ENCODE results near the gene CASD1.

CASD1 gene

DNA sequence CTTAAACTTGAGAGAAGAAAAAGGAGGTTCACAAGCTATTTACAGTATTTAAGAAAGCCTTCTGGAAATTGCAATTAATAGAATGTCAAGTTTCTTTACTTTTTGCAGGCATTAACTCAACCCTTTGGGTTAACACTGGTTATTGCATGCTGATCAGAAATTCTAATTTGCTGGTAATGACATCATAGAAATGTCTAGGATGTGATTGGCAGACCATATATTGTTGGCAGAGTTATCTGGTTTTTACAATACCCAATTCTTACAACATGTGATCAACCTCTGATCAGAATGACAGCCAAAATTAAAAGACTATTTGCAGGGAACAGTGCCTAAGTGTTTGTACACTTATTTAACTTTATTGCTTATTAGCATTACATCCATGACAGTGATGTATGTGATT is 1.6 kb upstream of the CASD1 start:
- Histone ChIP-seq H3K18ac (ENCODE audit: low read length) (no peak overlapping the region), H4K12ac (ENCODE audit: low read depth, low read length) (no peak overlapping the region), H3K4me1 (ENCODE audit: control insufficient read depth in 1 of 2, insufficient read depth in 2 of 2, low read length in 2 of 2) (peaks cover 1 to 3% of the 10 kb centered on the region in 2 experiments), H3K4me3 (ENCODE audit: low read depth, low read length) (no peak overlapping the region), H4K91ac (ENCODE audit: low read depth, low read length) (no peak overlapping the region), H3K27me3 (ENCODE audit: insufficient read depth, low read length) (no peaks in the 10 kb centered on the region), H3K36me3 (ENCODE audit: control insufficient read depth in 1 of 2, insufficient read depth in 2 of 2, low read length in 2 of 2) (no peaks in the 10 kb centered on the region), H4K8ac (ENCODE audit: low read depth, low read length) (no peak overlapping the region), H2AFZ (ENCODE audit: insufficient read depth, low read length, poor library complexity) (no peak overlapping the region), H2BK12ac (ENCODE audit: low read length) (no peak overlapping the region), H3K4ac (ENCODE audit: low read depth, low read length) (no peak overlapping the region), H3K79me1 (ENCODE audit: low read length) (peaks cover 16% of the 10 kb centered on the region), H3K14ac (ENCODE audit: low read length) (no peak overlapping the region), H3K9me3 (ENCODE audit: insufficient read depth, low read depth, low read length) (no peaks in the 10 kb centered on the region), H2BK5ac (ENCODE audit: low read depth, low read length, poor library complexity) (no peak overlapping the region), H2AK5ac (ENCODE audit: low read length) (no peak overlapping the region), H3K9ac (ENCODE audit: low read length) (no peak overlapping the region), H2BK120ac (ENCODE audit: insufficient read depth, low read length, poor library complexity) (no peak overlapping the region), H3K23ac (ENCODE audit: low read length) (no peak overlapping the region), H3K79me2 (ENCODE audit: control insufficient read depth, insufficient read depth, low read length, poor library complexity) (peaks cover 14% of the 10 kb centered on the region), H3K4me2 (ENCODE audit: low read length) (no peak overlapping the region), H3K27ac (ENCODE audit: low read depth, low read length) (no peak overlapping the region)
- no peak for DNase-seq

DNA sequence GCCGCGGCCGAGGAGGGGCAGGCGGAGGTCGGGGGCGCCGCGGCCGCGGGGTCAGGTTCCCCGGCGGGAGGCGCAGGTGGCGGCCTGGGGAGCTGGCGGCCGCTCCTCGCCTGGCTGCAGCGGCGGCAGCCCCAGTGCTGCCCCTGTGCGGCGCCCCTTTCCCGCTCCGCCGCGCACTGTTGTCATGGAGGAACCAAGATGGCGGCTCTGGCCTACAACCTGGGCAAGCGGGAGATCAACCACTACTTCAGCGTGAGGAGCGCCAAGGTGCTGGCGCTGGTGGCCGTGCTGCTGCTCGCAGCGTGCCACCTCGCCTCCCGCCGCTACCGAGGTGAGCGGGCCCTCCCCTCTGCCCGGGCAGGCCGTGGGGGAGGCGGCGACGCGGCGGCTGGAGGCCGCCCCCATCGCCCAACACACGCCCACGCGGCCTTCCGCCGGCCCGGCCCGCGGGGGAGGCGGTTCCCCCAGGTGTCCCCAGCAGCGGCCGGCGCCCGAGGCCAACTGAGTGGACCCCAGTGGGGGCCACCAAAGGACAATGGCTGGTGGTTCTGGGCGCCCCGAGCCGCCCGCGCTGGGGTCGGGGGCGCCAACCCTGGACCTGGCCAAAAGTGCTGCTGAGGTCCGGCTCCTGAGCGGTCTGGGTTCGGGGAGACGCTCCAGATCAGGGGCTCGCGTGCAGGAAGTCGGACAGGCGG is 425 bp downstream of the CASD1 start:
- peak overlapping the region; percentile 100 for H3K18ac ChIP-seq (ENCODE audit: low read length)
- WGBS (ENCODE audit: extremely low coverage, insufficient coverage, insufficient read length) = no CpG with 5 or more reads among the region's 75 CpGs
- no peaks in the 10 kb centered on the region for H3K36me3 ChIP-seq (ENCODE audit: control insufficient read depth in 1 of 2, insufficient read depth in 2 of 2, low read length in 2 of 2)

DNA sequence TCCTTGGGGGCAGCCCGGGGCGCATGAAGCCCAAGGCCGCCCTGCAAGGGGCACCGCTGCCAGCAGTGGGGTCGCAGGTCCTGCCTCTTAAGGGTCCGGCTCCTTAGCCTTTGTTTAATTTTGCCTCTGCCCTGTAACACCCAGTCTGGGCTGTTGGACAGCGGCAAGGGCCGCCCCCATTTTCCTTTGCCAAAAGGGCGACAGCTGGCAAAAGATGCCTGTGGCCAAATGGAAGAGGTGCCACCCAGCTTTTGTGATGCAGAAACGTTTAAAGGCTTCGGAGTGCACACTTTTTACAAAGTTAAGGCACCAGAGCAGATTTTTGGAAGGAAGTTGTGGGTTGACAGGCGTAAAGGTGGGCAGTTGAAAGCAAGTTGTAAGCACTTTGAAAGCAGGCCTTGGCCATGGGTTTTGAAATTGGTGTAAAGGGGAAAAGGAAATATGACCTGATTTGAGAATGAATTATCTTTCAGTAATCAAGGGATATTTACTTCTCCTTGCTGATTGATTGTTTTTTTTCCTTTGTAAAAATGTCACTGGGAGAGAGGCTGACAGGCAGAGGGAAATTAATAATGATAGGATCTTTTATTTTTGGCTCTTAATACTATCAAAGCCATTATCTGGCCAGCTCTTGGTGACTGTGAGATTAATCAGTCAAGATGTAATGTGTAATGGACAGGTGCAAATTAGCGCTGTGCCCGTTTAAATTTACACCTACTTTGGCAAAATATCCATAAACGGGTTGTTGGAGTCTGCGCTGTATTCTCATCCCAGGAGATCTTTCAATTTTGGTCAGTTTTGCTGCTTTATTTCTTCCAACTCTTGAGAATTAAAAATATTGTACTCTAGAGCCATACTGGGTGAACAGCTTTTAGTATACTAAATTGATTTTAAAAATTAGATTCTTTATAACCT is 1.2 kb downstream of the CASD1 start:
- peak overlapping the region; percentile 100 for H3K4me3 ChIP-seq (ENCODE audit: low read depth, low read length)
- H3K14ac ChIP-seq (ENCODE audit: low read length) = peak overlapping the region; percentile 100
- no peak overlapping the region for H3K23ac ChIP-seq (ENCODE audit: low read length)
- peak overlapping the region; percentile 95 for H3K27ac ChIP-seq (ENCODE audit: low read depth, low read length)
- H4K12ac ChIP-seq (ENCODE audit: low read depth, low read length) = peak overlapping the region; percentile 99
- peak overlapping the region; percentile 99 for H3K9ac ChIP-seq (ENCODE audit: low read length)
- H3K18ac ChIP-seq (ENCODE audit: low read length) = peak overlapping the region; percentile 100
- H2AK5ac ChIP-seq (ENCODE audit: low read length) = peak overlapping the region; percentile 87
- peaks cover 14% of the 10 kb centered on the region for H3K79me2 ChIP-seq (ENCODE audit: control insufficient read depth, insufficient read depth, low read length, poor library complexity)
- peak overlapping the region; percentile 99 for H2AFZ ChIP-seq (ENCODE audit: insufficient read depth, low read length, poor library complexity)
- H4K8ac ChIP-seq (ENCODE audit: low read depth, low read length) = peak overlapping the region; percentile 100
- H2BK12ac ChIP-seq (ENCODE audit: low read length) = peak overlapping the region; percentile 93
- H2BK5ac ChIP-seq (ENCODE audit: low read depth, low read length, poor library complexity) = peak overlapping the region; percentile 98
- peak in 1 of 2 donors; percentile 29 for DNase-seq
- H2BK120ac ChIP-seq (ENCODE audit: insufficient read depth, low read length, poor library complexity) = peak overlapping the region; percentile 99
- WGBS (ENCODE audit: extremely low coverage, insufficient coverage, insufficient read length) = no CpG with 5 or more reads among the region's 16 CpGs
- H3K27me3 ChIP-seq (ENCODE audit: insufficient read depth, low read length) = no peaks in the 10 kb centered on the region
- peak overlapping the region; percentile 86 for H3K4me2 ChIP-seq (ENCODE audit: low read length)
- peak overlapping the region; percentile 98 for H4K91ac ChIP-seq (ENCODE audit: low read depth, low read length)
- H3K9me3 ChIP-seq (ENCODE audit: insufficient read depth, low read depth, low read length) = no peaks in the 10 kb centered on the region
- no peaks in the 10 kb centered on the region for H3K36me3 ChIP-seq (ENCODE audit: control insufficient read depth in 1 of 2, insufficient read depth in 2 of 2, low read length in 2 of 2)
- peaks cover 16% of the 10 kb centered on the region for H3K79me1 ChIP-seq (ENCODE audit: low read length)
- peak overlapping the region; percentile 99 for H3K4ac ChIP-seq (ENCODE audit: low read depth, low read length)
- peaks cover 1 to 3% of the 10 kb centered on the region in 2 experiments for H3K4me1 ChIP-seq (ENCODE audit: control insufficient read depth in 1 of 2, insufficient read depth in 2 of 2, low read length in 2 of 2)

More for the DNA sequence above, 425 bp downstream of the CASD1 start:
- peak; percentile 51 to 74 for DNase-seq
- Histone ChIP-seq H3K4me2 (ENCODE audit: low read length) (peak overlapping the region; percentile 86), H4K12ac (ENCODE audit: low read depth, low read length) (peak overlapping the region; percentile 99), H3K9me3 (ENCODE audit: insufficient read depth, low read depth, low read length) (no peaks in the 10 kb centered on the region), H3K4me1 (ENCODE audit: control insufficient read depth in 1 of 2, insufficient read depth in 2 of 2, low read length in 2 of 2) (peaks cover 1 to 3% of the 10 kb centered on the region in 2 experiments), H3K27ac (ENCODE audit: low read depth, low read length) (peak overlapping the region; percentile 95), H2BK120ac (ENCODE audit: insufficient read depth, low read length, poor library complexity) (peak overlapping the region; percentile 99), H4K8ac (ENCODE audit: low read depth, low read length) (peak overlapping the region; percentile 100), H3K79me1 (ENCODE audit: low read length) (peaks cover 16% of the 10 kb centered on the region), H3K27me3 (ENCODE audit: insufficient read depth, low read length) (no peaks in the 10 kb centered on the region), H2BK12ac (ENCODE audit: low read length) (peak overlapping the region; percentile 93), H3K23ac (ENCODE audit: low read length) (no peak overlapping the region), H2AFZ (ENCODE audit: insufficient read depth, low read length, poor library complexity) (peak overlapping the region; percentile 99), H3K14ac (ENCODE audit: low read length) (peak overlapping the region; percentile 100), H3K9ac (ENCODE audit: low read length) (peak overlapping the region; percentile 99), H3K4me3 (ENCODE audit: low read depth, low read length) (peak overlapping the region; percentile 100), H2BK5ac (ENCODE audit: low read depth, low read length, poor library complexity) (peak overlapping the region; percentile 98), H3K79me2 (ENCODE audit: control insufficient read depth, insufficient read depth, low read length, poor library complexity) (peaks cover 14% of the 10 kb centered on the region), H3K4ac (ENCODE audit: low read depth, low read length) (peak overlapping the region; percentile 99), H4K91ac (ENCODE audit: low read depth, low read length) (peak overlapping the region; percentile 98), H2AK5ac (ENCODE audit: low read length) (peak overlapping the region; percentile 93)

DNA sequence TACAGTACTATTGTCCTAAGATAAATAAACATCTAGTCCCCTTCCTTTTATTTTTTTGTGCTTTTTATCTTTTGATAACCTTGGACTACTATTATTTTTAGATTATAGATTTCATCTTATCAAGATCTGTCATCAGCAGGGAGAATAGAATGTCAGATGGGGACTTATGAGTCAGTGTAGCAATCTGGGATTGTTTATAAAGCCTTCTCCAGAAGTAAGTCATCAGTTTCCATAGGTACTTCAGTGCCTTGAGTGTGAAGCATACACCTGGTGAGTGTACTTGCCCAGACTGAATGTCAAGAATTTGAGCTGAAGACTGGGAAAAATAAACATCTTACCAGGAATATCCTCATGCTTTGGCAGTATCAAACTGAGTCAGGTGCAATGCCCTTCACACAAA is 2.1 kb downstream of the CASD1 start:
- Histone ChIP-seq H2AFZ (ENCODE audit: insufficient read depth, low read length, poor library complexity) (no peak overlapping the region), H4K8ac (ENCODE audit: low read depth, low read length) (no peak overlapping the region), H3K9me3 (ENCODE audit: insufficient read depth, low read depth, low read length) (no peaks in the 10 kb centered on the region), H2BK120ac (ENCODE audit: insufficient read depth, low read length, poor library complexity) (no peak overlapping the region), H3K18ac (ENCODE audit: low read length) (no peak overlapping the region), H4K91ac (ENCODE audit: low read depth, low read length) (no peak overlapping the region), H2BK12ac (ENCODE audit: low read length) (no peak overlapping the region), H3K27me3 (ENCODE audit: insufficient read depth, low read length) (no peaks in the 10 kb centered on the region), H3K23ac (ENCODE audit: low read length) (no peak overlapping the region), H2BK5ac (ENCODE audit: low read depth, low read length, poor library complexity) (no peak overlapping the region), H2AK5ac (ENCODE audit: low read length) (no peak overlapping the region), H3K14ac (ENCODE audit: low read length) (no peak overlapping the region), H3K36me3 (ENCODE audit: control insufficient read depth in 1 of 2, insufficient read depth in 2 of 2, low read length in 2 of 2) (no peaks in the 10 kb centered on the region), H3K4me1 (ENCODE audit: control insufficient read depth in 1 of 2, insufficient read depth in 2 of 2, low read length in 2 of 2) (peaks cover 1 to 3% of the 10 kb centered on the region in 2 experiments), H3K4me3 (ENCODE audit: low read depth, low read length) (no peak overlapping the region), H3K9ac (ENCODE audit: low read length) (no peak overlapping the region), H3K4ac (ENCODE audit: low read depth, low read length) (no peak overlapping the region), H4K12ac (ENCODE audit: low read depth, low read length) (no peak overlapping the region), H3K79me1 (ENCODE audit: low read length) (peaks cover 16% of the 10 kb centered on the region), H3K4me2 (ENCODE audit: low read length) (no peak overlapping the region), H3K79me2 (ENCODE audit: control insufficient read depth, insufficient read depth, low read length, poor library complexity) (peaks cover 14% of the 10 kb centered on the region), H3K27ac (ENCODE audit: low read depth, low read length) (no peak overlapping the region)
- DNase-seq = peak; percentile 42 to 66

Data from trophoblast cell (in vitro differentiated cells and primary cell).